Measurements from ENCODE around the gene TAOK1.
"Not testable (repeated sequence)": the region's sequence is repeated elsewhere in the genome, so short reads cannot be mapped to it uniquely, and the experiment has no call there.

Gene TAOK1

DNA sequence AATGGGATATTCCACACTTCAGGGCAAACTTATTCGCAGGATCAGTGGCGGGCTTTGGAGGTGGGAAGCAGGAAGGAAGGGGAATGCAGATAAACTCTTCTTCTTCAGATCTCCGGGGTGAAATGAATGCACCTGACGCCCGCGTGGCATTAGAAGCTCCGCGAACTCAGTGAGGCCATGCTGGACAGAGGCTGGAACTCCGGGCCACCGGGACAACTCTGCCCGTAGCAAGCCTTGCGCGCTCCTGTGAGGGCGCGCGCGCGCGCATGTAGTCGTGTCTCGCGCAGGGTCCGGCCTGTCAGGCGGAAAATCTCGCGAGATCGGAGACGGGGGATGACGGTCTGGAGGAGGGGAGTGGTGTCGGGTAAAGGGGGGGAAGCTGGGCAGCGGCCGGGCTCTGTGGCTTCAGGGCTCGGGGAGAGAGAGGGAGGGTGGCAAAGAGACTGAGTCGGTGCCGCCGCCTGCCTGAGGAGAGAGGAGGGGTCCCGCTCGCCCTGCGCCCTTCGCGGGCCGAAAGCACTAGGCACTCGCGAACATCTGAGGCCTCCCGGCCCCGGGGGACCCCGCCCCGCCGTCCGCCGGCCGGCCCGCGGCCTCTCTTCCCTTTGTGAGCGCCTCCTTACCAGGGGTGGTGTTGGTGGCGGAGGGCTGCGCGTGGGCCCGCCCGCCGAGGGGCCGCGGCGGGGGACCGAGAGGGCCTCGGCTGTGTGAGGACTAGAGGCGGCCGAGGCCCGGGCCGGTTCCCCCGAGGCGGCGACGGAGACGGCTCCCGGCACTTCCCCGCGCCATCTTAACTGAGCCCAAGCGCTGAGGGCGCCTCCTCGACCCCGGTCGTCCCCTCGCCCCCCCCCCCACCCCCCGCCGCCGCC, at the start of gene TAOK1:
Gene TAOK1 (plus strand): TSS at position 382 of the 869 bp plus-strand sequence. CDS start 61,186 bp downstream, outside the sequence.
- peak; percentile 96 for DNase-seq (ENCODE audit: low read depth)

DNA sequence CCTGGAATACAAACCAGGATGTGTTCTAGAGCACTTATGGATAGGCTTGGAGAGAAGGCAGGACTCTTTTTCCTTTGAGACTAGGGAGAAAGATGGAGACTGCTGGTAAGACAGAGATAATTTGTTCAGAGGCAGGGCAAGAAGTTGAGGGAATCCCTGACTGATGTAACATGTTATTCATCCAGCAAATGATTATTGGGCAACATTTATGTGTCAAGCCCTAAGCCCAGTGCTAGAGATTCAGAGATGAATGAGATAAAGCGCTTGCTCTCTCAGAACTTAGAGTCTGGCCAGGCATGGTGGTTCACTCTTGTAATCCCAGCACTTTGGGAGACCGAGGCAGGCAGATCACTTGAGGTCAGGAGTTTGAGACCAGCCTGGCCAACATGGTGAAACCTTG, 48.4 kb upstream of the TAOK1 start:
- DNase-seq (ENCODE audit: low read depth): no peak

DNA sequence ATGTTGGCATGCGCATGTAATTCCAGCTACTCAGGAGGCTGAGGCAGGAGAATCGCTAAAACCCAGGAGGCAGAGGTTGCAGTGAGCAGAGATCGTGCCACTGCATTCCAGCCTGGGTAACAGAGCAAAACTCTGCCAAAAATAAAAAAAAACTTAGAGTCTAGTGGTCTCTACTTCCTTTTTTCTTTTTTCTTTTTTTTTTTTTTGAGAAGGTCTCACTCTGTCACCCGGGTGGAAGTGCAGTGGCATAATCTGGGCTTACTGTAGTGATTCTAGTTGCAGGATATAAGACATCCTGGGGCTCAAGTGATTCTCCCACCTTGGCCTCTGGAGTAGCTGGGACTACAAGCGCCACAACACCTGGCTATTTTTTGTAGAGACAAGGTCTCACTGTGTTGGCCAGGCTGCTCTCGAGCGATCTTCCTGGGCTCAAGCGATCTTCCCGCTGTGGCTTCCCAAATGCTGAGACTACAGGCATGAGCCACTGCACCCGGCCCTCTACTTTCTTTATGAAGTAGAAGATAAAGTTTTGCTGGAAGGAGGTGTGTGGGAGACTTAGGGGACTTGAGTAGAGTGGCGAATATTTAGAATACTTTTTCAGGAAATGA, 47.9 kb upstream of the TAOK1 start:
- no peak for DNase-seq (ENCODE audit: low read depth)

DNA sequence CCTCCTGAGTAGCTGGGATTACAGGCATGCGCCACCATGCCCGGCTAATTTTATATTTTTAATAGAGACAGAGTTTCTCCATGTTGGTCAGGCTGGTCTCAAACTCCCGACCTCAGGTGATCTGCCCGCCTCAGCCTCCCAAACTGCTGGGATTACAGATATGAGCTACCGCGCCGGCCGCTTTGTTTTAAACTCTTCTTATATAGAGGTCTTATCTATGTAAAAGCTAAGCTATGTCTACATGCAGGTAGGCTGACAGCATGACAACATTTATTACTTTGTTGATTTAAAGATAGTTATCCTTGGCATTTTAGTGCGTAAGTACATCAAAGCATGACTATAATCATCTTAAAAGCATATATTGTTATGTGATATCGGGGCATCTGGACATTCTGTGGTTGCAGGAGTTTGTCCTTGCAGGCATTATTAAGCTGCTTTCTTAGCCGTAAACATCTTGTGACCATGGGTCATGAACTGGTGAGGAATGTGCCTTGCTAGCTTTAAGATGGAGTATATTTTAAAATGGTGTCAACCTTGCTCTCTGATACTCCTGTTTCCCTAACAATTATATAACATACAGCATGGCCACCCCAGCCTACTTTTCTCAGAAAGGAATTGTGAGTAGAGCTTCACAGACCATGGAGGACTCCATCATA, 45.8 kb upstream of the TAOK1 start:
- no peak for DNase-seq (ENCODE audit: low read depth)

DNA sequence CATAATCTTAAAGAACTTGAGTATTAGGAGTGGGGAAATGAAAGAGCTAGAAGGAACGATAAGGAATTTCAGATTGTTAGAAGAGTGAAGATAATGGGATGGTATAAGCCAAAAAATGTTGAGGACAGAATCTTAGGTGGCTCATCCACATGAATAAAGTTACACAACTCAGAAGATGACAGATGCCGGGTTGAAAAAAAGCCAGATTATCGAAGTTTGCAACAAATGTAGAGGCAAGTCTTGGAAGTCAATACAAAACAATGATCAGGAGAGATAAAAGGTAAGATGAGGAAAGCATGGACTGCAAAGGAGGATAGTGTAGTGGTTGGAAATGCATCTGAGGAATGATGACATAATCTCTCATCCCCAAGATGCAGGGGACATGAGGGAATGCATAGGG, 45.1 kb upstream of the TAOK1 start:
- no peak for DNase-seq (ENCODE audit: low read depth)

DNA sequence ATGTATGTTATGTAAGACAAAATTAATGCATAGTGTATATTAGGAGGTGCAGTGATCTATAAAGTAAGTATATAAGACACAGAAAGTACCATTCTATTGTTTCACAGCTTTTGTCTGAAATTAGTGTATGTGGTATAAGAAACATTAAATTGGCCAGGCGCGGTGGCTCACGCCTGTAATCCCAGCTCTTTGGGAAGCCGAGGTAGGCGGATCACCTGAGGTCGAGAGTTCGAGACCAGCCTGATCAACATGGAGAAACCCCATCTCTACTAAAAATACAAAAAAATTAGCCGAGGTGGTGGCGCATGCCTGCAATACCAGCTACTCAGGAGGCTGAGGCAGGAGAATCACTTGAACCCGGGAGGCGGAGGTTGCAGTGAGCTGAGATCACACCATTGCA, 44.7 kb upstream of the TAOK1 start:
- not testable (repeated sequence) for DNase-seq (ENCODE audit: low read depth)

DNA sequence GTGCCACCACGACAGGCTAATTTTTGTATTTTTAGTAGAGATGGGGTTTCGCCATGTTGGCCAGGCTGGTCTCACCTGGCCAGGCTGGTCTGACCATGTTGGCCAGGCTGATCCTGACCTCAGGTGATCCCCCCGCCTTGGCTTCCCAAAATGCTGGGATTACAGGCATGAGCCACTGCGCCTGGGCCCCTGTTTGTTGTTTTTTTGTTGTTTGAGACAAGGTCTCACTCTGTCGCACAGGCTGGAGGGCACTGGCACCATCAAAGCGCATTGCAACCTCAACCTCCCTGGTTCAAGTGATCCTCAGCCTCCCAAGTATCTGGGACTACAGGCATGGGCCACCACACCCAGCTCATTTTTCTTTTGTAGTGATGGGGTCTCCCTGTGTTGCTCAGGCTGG, 43.7 kb upstream of the TAOK1 start:
- no peak for DNase-seq (ENCODE audit: low read depth)

DNA sequence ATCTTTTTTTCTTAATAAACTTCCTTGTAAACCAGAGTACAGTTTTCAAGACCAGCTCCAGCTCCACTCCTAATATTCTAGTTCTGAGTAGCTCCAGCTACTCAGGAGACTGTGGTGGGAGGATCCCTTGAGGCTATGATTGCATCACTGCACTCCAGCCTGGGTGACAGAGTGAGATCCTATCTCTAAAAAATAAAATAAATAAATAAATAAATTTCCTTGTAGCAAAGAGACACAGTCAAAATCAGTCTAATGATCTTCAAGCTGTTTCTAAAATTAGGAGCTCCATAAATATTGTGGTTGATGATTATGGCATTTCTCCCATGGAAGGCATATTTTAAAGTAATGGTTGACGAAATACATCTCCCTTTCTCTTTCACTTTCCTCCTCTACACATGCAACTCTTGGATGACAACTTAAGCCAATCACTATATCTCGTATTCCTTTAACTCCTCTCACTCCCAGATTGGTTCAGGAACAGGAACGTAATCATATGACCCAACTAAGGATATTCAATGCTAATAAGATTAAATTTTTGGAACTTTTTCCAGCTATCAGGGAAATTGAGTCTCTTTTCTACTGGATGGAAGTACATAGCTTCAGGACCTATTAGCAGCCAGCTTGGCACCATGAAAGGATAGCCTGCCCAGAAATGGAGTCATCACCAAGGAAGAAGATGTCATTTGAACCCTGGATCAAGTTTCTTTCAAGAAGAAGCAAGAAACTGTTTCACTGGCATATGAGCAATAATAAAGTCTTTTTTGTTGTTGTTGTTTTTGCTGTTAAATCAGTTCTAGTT, 42.1 kb upstream of the TAOK1 start:
- DNase-seq (ENCODE audit: low read depth): no peak

DNA sequence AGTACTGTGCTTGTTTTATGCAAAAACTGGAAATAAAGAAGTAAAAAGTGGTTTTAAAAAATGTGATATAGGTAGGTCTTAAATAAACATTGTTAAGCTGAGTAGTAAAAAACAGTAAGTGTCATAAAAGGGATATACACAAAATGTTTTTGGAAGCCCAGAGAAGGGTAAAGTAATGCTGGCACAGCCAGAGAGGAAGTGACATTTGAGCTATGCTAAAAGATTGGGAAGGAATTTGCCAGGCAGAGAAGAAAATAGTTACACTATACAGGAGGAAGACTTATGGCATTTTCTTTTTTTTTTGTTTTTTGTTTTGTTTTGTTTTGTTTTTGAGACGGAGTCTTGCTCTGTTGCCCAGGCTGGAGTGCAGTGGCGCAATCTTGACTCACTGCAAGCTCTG, 40.8 kb upstream of the TAOK1 start:
- DNase-seq (ENCODE audit: low read depth): no peak

DNA sequence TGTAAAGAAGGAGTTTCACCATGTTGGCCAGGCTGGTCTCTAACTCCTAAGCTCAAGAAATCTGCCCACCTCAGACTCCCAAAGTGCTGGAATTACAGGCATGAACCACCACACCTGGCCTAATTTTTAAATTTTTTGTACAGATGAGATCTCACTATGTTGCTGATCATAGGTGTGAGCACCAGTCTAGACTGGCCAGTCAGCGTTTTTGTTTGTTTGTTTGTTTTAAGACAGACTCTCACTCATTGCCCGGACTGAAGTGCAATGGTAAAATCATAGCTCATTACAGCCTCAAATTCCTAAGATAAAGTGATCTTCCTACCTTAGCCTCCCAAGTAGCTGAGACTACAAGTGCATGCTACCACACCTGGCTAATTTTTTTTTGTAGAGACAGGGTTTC, 38.0 kb upstream of the TAOK1 start:
- DNase-seq (ENCODE audit: low read depth): no peak

DNA sequence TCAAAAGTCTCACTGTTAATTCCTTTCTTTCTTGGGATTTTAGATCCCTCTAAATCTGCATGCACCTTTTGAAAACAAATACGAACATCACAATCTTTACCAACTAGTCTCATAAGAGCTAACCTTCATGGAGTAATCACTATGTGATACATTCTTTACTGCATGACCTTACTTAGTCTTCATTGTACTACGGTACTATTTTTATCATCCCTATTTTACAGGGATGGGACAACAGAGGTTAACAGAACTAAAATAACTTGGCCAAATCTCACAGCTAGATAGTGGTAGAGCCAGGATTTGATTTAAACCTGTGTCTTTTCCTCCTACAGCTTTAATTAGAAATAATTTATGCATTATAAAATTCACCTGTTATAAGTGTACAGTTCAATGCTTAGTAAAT, 32.9 kb upstream of the TAOK1 start:
- DNase-seq (ENCODE audit: low read depth): no peak

DNA sequence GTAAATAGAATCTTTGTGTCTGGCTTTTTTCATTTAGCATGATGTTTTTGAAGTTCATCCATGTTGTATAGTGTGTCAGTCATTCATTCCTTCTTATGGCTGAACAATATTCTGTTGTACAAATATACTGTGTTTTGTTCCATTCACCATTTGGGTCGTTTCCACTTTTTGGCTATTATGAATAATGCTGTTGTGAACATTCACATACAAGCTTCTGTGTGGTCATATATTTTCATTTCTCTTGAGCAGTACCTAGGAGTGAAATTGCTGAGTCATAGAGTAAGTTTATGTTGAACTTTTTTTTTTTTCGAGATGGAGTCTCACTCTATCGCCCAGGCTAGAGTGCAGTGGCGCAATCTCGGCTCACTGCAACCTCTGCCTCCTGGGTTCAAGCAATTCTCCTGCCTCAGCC, 32.3 kb upstream of the TAOK1 start:
- DNase-seq (ENCODE audit: low read depth): no peak

DNA sequence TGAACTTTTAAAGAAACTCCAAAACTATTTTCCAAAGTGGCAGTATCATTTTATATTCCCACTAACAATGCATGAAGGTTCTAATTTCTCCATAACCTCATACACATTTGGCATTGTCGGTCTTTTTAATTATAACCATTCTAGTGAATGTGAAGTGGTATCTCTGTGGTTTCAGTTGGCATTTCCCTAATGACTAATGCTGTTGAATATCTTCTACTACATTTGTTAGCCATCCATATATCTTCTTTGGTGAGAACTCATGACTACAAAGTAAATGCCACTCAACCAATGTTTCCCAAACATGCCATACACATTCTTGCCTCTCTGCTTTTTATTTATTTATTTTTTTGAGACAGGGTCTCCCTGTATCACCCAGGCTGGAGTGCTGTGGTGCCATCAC, 31.7 kb upstream of the TAOK1 start:
- no peak for DNase-seq (ENCODE audit: low read depth)

DNA sequence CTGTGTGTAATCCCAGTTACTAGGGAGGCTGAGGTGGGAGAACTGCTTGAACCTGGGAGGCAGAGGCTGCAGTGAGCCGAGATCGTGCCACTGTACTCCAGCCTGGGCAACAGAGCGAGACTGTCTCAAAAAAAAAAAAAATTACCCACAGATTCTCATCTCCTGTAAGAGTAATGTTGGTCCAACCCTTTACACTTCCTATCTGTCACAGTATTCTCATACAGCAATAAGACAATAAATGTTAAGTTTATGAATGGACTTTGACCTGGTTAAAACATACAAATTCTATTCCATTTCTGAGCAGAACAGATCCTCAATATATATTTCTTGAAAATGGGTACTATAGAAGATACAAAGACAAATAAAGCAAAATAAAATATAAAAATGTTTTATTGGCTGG, 30.4 kb upstream of the TAOK1 start:
- no peak for DNase-seq (ENCODE audit: low read depth)

DNA sequence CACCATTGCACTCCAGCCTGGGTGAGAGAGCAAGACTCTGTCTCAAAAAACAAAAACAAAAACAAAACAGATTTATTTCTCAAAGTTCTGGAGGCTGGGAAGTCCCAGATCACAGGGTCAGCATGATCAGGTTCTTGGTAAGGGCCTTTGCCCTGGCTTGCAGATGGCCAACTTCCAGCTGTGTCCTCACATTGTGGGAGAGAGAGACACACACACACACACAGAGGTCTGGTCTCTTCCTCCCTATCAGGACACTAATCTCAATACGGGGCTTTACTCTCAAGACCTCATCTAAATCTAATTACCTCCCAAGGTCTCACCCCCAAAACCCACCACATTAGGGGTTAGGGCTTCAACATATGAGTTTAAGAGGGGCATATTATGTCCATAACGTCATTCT, 26.4 kb upstream of the TAOK1 start:
- DNase-seq (ENCODE audit: low read depth): no peak

DNA sequence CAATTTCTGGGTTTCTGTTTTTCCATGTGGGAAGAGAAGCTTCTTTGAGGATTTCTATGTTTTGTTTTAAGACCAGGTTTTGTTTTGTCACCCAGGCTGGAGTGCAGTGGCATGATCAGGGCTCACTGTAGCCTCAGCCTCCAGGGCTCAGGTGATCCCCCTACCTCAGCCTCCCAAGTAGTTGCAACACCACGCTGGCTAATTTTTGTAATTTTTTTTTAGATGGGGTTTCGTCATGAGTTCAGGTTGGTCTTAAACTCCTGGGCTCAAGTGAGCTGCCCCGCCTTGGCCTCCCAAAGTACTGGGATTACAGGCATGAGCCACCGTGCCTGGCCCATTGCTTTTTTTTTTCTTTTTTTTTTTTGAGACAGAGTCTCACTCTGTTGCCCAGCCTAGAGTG, 25.5 kb upstream of the TAOK1 start:
- no peak for DNase-seq (ENCODE audit: low read depth)

DNA sequence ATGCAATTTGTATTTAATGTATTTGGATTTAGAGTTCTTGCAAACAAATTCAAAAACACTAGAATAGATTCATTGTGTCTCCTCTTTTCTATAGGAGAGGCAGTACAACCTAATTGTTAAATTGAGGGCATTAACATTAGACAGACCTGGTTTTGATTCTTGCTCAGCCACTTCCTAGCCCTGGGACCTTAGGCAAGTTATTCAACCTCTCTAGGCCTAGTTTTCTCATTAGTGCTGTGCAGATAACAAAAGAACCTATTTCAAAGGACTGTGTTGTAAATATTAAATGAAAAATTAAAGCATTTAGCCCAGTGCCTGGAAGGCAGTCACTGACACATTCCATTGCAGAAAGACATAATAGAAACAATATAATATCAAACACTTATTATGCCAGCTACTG, 22.0 kb upstream of the TAOK1 start:
- no peak for DNase-seq (ENCODE audit: low read depth)

DNA sequence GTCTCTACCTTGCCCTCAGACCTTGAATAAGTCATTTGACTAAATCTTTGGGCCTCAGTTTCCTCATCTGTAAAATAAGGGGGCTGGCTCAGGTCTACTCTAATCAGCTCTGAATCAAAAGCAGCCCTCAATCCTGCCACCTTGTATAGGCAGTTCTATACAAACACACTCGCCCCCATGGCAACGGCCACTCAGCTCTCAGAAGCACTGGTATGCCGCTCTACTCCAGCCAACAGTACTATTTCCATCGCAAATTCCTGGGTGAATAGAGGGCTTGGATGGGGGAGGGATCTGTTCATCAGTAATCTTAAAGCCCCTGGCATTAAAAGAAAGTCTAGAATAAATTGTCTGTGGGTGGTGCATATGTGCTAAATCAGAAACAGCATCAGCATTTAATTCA, 21.2 kb upstream of the TAOK1 start:
- DNase-seq (ENCODE audit: low read depth): no peak

DNA sequence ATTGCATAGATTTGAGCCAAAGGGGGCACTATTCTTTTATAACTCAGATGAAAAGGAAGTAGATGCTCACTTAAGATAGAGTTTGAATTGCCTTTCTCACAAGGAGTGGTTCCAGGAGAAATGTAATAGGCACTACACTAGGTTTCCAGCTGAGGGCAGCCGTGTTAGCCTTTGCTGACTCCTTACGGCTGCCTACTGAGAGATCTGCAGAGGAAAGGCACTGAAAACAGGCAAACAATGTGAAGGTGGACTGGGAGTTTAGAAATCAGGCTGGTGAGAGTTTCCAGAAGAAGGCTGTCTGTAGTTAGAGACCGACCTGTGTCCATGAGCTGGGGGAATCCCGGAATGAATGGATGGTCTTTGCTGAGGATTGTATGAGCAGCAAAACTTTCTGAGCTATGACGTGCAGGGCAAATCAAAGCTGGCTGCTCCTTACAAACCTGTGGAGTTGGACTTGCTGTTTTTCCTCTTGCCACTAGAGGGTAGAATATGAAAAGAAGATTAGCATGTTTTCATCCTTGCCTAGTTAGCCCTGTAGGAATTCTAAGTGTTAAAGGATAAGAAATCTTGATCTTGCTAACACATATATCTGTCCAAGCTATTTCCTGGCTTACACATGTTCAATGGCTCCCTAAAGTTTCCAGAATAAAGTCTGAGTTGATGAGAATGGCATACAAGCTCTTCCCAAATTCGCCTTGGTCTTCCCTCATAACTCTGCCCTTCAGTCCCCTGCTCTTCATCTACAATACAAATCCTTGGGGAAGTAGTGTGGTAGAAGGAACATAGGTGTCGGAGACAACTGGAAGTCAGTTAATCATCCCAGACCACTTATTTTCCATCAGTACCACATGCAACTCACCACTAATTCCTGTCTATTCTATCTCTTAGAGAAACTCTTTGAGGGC, 20.1 kb upstream of the TAOK1 start:
- DNase-seq (ENCODE audit: low read depth): peak; percentile 15

DNA sequence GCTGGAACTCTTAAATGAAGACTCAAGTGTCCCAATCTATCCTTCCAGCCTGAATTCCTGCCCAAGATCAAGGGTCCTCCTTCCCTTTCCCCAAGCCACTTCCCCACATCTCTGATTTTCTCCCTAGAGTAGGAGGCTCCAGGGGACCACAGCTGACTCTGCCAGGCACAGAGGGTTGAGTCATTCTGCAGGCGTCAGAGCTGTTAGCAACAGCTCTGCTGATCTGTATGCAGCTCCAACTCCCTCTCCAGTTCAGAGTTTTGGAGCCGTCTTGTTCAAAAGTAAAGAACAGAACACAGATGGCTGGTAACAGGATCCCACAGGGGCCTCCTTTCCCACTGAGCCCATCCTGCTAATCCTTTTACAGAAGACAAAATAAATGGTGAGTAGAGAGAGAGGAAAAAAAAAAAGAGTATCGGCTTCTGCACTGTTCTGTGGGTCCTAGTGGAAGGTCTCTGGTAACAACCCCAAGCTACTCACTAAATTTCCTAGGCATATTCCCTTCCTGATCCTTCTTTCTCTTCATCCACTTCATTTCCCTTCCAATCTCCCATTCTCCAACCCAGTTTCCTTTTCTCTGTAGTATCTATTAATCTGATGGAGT, 13.4 kb upstream of the TAOK1 start:
- no peak for DNase-seq (ENCODE audit: low read depth)

DNA sequence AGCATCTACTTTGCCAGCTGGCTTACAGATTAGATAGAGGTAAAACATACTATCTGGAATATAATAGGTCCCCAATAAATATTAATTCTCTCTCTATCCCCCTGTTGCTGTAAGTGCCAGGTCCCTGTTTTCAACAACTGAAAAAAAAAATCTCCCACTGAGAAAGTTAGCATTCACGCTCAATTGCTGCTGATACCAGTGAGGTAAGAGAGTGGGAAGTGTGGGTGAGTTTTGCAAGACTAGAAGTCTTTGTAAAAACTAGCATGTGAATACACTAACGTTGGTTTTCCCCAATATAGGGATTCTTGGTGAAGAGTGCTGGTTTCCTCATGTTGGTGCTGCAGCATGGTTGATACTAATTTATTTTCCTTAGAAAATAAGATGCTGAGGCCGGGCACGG, 11.7 kb upstream of the TAOK1 start:
- DNase-seq (ENCODE audit: low read depth): no peak

Measured in activated T-helper 9 cell treated with anti-CD3 and anti-CD28 coated beads, Interleukin-2, amount 50 U/mL, for 16 hours (primary cell).